Right atrium auricular region (tissue), 2 donors: ENCODE results near the gene KLHL21. TPM values are rescaled to one million over a fixed set of nuclear protein-coding genes. Genes with fewer than 3 reads are reported as not detected.
"Not testable (repeated sequence)": the region's sequence is repeated elsewhere in the genome, so short reads cannot be mapped to it uniquely, and the experiment has no call there.

Source experiments
- DNase-seq: peaks from one replicate; pipeline ENCODE4 v3.0.0-alpha.2; 2019; ENCODE audit warnings: low spot score
- H3K27ac ChIP-seq, 2 donors: fragments of 200-600 bp; sonication (generic); 1 replicate in 1 of 2; 2 replicates in 1 of 2; pipeline ENCODE4 v1.5.1; 2016 to 2019
- H3K27me3 ChIP-seq, 2 donors: fragments of 200-600 bp; sonication (generic); one replicate each; pipeline versions ENCODE4 v1.5.1 to v1.6.0; 2017 to 2019
- H3K36me3 ChIP-seq: fragments of 200-600 bp; sonication (generic); one replicate; pipeline ENCODE4 v1.5.1; 2016
- H3K4me1 ChIP-seq, 2 donors: fragments of 200-600 bp; sonication (generic); one replicate each; pipeline versions ENCODE4 v1.5.1 to v1.6.0; 2017 to 2019
- H3K4me3 ChIP-seq, 2 donors: fragments of 200-600 bp; sonication (generic); 1 replicate in 1 of 2; 2 replicates in 1 of 2; pipeline ENCODE4 v1.5.1; 2017 to 2019; ENCODE audit warnings: mild to moderate bottlenecking in 1 of 2, moderate library complexity in 1 of 2
- H3K9me3 ChIP-seq, 2 donors: fragments of 200-600 bp; sonication (generic); one replicate each; pipeline ENCODE4 v1.5.1; 2019
- total RNA-seq, 2 donors: library from RNA; depleted of rRNA; stranded (reverse); fragments of >200 nt; gene quantifications; one replicate each; pipeline ENCODE4 v1.1.0, GENCODE V29; 2016
- TF ChIP-seq, protein P1 (sequence below), 2 donors: fragments of 200-600 bp; sonication (generic); IDR thresholded peaks; one replicate each; pipeline ENCODE4 v1.5.1; 2019; ENCODE audit warnings: antibody characterized with exemption in 2 of 2

The KLHL21 gene
- total RNA-seq, 2 donors from 2014 or later = 61.6 to 83.0 TPM

DNA sequence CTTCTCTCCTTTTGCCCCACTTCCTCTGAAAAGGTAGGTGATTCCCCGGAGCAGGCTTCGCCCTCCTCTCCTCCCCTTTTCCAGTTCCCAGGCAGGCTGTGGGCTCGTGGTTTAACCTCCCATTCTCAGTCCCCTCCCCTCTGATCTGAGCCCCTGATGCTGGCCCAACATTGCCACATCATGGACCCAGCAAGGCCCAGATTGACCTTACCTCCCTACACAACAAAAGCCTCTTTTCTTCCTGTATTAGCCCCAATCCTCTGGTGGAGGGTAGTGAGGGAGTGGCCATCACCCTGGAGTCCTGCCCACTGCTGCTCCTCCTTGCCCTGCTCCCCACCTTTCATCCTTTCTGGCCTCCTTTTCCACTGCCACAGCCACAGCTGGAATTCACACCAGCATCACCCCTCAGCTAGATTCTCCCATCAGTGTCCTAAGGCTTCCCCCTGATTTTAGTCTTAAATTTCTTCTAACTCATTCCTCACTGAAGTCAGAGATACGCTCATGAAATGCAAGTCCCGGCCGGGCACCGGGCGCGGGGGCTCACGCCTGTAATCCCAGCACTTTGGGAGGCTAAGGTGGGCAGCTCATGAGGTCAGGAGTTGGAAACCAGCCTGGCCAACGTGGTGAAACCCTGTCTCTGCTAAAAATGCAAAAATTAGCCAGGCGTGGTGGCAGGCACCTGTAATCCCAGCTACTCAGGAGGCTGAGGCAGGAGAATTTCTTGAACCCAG, 29.9 kb downstream of the KLHL21 start:
- no peaks in the 10 kb centered on the region for H3K27me3 ChIP-seq
- TF ChIP-seq, protein P1, sequence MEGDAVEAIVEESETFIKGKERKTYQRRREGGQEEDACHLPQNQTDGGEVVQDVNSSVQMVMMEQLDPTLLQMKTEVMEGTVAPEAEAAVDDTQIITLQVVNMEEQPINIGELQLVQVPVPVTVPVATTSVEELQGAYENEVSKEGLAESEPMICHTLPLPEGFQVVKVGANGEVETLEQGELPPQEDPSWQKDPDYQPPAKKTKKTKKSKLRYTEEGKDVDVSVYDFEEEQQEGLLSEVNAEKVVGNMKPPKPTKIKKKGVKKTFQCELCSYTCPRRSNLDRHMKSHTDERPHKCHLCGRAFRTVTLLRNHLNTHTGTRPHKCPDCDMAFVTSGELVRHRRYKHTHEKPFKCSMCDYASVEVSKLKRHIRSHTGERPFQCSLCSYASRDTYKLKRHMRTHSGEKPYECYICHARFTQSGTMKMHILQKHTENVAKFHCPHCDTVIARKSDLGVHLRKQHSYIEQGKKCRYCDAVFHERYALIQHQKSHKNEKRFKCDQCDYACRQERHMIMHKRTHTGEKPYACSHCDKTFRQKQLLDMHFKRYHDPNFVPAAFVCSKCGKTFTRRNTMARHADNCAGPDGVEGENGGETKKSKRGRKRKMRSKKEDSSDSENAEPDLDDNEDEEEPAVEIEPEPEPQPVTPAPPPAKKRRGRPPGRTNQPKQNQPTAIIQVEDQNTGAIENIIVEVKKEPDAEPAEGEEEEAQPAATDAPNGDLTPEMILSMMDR (IDR thresholded peaks at IDR 0.05) = no peak
- H3K4me3 ChIP-seq = no peak overlapping the region
- H3K27ac ChIP-seq = no peak overlapping the region
- no peak for DNase-seq
- H3K4me1 ChIP-seq = no peaks in the 10 kb centered on the region
- H3K36me3 ChIP-seq = no peaks in the 10 kb centered on the region
- no peaks in the 10 kb centered on the region for H3K9me3 ChIP-seq

DNA sequence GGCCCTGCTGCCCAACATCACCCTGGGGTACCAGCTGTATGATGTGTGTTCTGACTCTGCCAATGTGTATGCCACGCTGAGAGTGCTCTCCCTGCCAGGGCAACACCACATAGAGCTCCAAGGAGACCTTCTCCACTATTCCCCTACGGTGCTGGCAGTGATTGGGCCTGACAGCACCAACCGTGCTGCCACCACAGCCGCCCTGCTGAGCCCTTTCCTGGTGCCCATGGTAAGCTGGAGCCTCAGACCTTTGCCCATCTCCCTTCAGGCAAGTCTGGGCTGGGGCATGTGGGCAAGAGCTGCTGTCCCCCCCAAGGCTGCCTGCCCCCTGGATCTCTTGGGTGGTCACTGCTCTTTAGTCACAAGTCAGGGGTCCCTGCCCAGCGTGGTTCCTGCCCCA, 31.7 kb downstream of the KLHL21 start:
- Histone ChIP-seq H3K4me1 (no peaks in the 10 kb centered on the region), H3K27ac (no peak overlapping the region), H3K36me3 (no peaks in the 10 kb centered on the region), H3K9me3 (no peaks in the 10 kb centered on the region), H3K4me3 (no peak overlapping the region), H3K27me3 (no peaks in the 10 kb centered on the region)
- TF ChIP-seq, protein P1 (IDR thresholded peaks at IDR 0.05) = no peak
- no peak for DNase-seq

DNA sequence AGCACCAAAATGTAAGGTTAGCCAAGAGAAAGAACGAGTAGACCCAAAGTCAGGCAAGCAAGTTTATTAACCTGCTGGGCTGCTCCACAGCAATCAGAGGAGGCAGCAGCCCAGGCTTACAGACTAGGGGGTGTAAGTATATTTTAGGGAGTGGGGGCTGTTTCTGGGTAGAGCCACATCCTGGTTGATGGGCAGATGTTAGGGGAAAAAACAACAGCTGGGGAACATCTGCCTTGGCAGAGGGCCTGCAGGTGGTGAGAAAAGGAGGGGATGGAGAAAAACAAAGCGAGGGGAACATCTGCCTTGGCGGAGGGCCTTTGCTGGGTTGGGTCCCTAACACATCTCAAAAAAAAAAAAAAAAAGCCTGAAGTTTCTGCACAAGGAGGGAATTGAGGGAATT, 32.6 kb downstream of the KLHL21 start:
- Histone ChIP-seq H3K4me1 (no peaks in the 10 kb centered on the region), H3K36me3 (no peaks in the 10 kb centered on the region), H3K4me3 (no peak overlapping the region), H3K9me3 (no peaks in the 10 kb centered on the region), H3K27me3 (no peaks in the 10 kb centered on the region), H3K27ac (no peak overlapping the region)
- TF ChIP-seq, protein P1 (IDR thresholded peaks at IDR 0.05) = no peak
- no peak for DNase-seq

DNA sequence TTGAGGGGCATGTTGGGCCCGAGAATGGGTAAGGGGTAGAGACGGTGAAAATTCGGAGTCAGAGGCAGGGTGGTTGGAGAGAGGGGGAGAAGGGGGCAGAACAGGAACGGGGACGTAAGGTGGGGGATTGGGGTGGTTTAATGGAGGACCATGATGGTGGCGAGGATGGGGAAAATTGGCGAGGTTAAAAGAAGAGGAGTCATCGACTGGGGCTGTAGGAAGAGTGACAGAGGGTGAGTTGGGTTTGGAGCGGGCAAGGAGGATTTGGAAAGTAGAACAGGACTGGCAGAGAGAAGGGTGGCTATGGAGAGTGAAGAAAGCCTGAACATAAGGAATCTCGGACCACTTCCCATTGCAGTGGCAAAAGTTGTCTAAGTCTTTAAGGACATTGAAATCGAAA, 33.6 kb downstream of the KLHL21 start:
- Histone ChIP-seq H3K4me1 (no peaks in the 10 kb centered on the region), H3K36me3 (no peaks in the 10 kb centered on the region), H3K27me3 (no peaks in the 10 kb centered on the region), H3K9me3 (no peaks in the 10 kb centered on the region), H3K27ac (no peak overlapping the region), H3K4me3 (no peak overlapping the region)
- no peak for DNase-seq
- TF ChIP-seq, protein P1 (IDR thresholded peaks at IDR 0.05) = no peak

DNA sequence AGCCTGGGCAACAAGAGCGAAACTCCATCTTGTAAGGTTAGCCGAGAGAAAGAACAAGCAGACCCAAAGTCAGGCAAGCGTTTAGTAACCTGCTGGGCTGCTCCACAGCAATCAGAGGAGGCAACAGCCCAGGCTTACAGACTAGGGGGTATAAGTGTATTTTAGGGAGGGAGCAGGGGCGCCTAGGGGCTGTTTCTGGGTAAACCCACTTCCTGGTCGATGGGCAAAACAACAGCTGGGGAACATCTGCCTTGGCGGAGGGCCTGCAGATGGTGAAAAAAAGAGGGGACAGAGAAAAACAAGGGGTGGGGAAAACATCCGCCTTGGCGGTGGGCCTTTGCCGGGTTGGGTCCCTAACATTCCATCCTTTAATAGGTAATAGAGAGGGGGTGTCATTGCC, 42.4 kb downstream of the KLHL21 start:
- peaks cover 0 to under 1% of the 10 kb centered on the region in 2 donors for H3K4me1 ChIP-seq
- no peaks in the 10 kb centered on the region for H3K9me3 ChIP-seq
- H3K27me3 ChIP-seq = no peaks in the 10 kb centered on the region
- H3K4me3 ChIP-seq = no peak overlapping the region
- H3K27ac ChIP-seq = no peak overlapping the region
- H3K36me3 ChIP-seq = no peaks in the 10 kb centered on the region
- TF ChIP-seq, protein P1 (IDR thresholded peaks at IDR 0.05) = no peak
- no peak for DNase-seq

DNA sequence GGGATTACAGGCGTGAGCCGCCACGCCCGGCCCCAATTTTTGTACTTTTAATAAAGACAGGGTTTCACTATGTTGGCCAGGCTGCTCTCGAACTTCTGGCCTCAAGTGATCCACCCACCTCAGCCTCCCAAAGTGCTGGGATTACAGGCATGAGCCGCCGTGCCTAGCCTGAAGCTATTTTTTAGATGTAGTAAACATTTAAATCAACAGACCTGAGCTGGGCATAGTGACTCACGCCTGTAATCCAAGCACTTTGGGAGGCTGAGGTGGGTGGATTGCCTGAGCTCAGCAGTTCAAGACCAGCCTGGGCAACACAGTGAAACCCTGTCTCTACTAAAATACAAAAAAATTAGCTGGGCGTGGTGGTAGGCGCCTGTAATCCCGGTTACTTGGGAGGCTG, 43.5 kb downstream of the KLHL21 start:
- not testable (repeated sequence) for H3K27me3 ChIP-seq, H3K36me3 ChIP-seq, H3K4me1 ChIP-seq, H3K4me3 ChIP-seq, H3K9me3 ChIP-seq, H3K27ac ChIP-seq, DNase-seq
